Activated T-helper 1 cell treated with anti-CD3 and anti-CD28 coated beads, Interleukin-12 subunit alpha, Interleukin-12 subunit beta, Interleukin-2, Interleukin-4 antibody, amounts not matched to agents 30 ng/mL and 10 ng/mL and 1 ng/mL, durations not matched to agents 14 hours and 24 hours and 36 hours (primary cell): ENCODE measurements around the gene CD34. TPM values are rescaled to one million over a fixed set of nuclear protein-coding genes. Genes with fewer than 3 reads are reported as not detected.
A peak's percentile ranks its signal among the peaks of the same experiment; 100 is the strongest.

Experiments used
- DNase-seq: peaks from one replicate; pipeline ENCODE4 v3.0.0; 2021; ENCODE audit warnings: low spot score
- H3K27ac Mint-ChIP-seq: one replicate; pipeline ENCODE4 v1.8.0; 2021; ENCODE audit warnings: mild to moderate bottlenecking, mixed read lengths
- H3K27me3 Mint-ChIP-seq: one replicate; pipeline ENCODE4 v1.8.0; 2022; ENCODE audit warnings: mild to moderate bottlenecking, moderate library complexity, mixed read lengths; ENCODE audit not compliant: insufficient read depth
- H3K36me3 Mint-ChIP-seq: one replicate; pipeline ENCODE4 v1.8.0; 2021; ENCODE audit warnings: low read depth, mixed read lengths
- H3K4me1 Mint-ChIP-seq: one replicate; pipeline ENCODE4 v1.8.0; 2021; ENCODE audit warnings: low read depth, mixed read lengths
- H3K4me3 Mint-ChIP-seq: one replicate; pipeline ENCODE4 v1.8.0; 2021; ENCODE audit warnings: mild to moderate bottlenecking, moderate library complexity, mixed read lengths
- H3K9me3 Mint-ChIP-seq: one replicate; pipeline ENCODE4 v1.8.0; 2021; ENCODE audit warnings: mixed read lengths
- intact Hi-C: fragments of 100-400 bp; cut with micrococcal nuclease; formaldehyde crosslinking; loops from one replicate; pipeline ENCODE4 v1.15.1; 2024
- total RNA-seq: library from RNA; stranded (reverse); gene quantifications from 2 replicates; pipeline ENCODE4 v1.2.3, GENCODE V29; 2022

CD34 gene
- total RNA-seq, 1 donor from 2014 or later = not detected

DNA sequence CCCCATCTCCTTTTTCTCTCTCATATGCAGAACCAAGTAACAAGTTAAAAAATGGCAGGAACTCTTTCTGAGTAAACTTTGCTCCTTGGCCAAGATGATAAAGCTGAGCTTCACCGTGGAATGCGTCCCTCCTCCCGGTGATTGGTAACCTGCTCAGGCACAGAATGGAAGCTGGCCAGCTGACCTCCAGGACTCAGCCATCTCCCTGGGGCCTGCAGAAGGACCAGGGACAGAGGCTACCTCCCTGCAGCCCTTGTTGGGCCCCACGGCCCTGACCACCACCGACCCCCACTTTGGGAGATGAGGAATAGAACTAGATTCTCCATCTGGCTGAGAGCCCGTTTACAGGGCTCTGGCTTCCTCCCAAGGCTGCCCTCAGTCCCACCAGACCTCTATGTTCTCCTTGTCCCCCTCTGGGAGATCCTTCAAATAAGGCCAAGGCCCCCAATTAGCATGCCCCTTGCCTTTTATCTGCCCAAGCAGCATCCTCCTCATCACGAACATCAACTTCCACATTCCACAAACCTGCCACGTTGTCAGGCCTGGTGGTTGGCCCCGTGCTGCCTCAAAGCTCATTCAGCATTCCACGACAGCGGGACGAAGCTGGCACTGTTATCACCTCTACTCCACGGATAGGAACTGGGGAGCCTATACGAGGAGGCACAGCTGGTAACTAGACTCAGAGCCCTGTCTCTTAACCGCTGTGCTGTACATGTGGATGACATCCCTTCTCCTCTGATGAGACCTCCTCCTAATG, 74.2 kb downstream of the CD34 start:
- DNase-seq = no peak
- H3K36me3 Mint-ChIP-seq = peaks cover 32% of the 10 kb centered on the region
- intact Hi-C loops = no loop called here
- H3K9me3 Mint-ChIP-seq = no peaks in the 10 kb centered on the region
- peak overlapping the region; percentile 26 for H3K27ac Mint-ChIP-seq
- H3K4me3 Mint-ChIP-seq = no peak overlapping the region
- H3K27me3 Mint-ChIP-seq = no peaks in the 10 kb centered on the region
- peaks cover 90% of the 10 kb centered on the region for H3K4me1 Mint-ChIP-seq

DNA sequence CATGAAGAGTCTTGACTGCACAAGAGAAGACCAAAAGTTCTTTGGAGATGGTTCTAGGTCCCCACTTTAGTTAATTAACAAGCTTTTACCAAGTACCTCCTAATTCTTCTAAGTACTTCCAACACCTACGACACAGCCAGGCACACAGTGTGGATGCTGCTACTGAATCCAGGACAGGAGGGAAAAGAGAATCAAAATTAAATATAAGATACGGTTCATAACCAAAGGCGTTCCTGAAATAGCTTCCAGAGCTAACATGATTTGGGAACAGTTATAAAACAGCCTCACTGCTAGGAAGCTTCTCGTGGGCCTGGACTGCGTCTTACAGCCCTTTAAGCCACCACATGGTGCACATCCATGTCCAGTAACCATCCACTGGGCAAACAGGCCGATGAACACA, 75.0 kb downstream of the CD34 start:
- intact Hi-C loops = no loop called here
- H3K27ac Mint-ChIP-seq = no peak overlapping the region
- peaks cover 33% of the 10 kb centered on the region for H3K36me3 Mint-ChIP-seq
- peaks cover 97% of the 10 kb centered on the region for H3K4me1 Mint-ChIP-seq
- no peak overlapping the region for H3K4me3 Mint-ChIP-seq
- no peaks in the 10 kb centered on the region for H3K9me3 Mint-ChIP-seq
- DNase-seq = no peak
- H3K27me3 Mint-ChIP-seq = no peaks in the 10 kb centered on the region

DNA sequence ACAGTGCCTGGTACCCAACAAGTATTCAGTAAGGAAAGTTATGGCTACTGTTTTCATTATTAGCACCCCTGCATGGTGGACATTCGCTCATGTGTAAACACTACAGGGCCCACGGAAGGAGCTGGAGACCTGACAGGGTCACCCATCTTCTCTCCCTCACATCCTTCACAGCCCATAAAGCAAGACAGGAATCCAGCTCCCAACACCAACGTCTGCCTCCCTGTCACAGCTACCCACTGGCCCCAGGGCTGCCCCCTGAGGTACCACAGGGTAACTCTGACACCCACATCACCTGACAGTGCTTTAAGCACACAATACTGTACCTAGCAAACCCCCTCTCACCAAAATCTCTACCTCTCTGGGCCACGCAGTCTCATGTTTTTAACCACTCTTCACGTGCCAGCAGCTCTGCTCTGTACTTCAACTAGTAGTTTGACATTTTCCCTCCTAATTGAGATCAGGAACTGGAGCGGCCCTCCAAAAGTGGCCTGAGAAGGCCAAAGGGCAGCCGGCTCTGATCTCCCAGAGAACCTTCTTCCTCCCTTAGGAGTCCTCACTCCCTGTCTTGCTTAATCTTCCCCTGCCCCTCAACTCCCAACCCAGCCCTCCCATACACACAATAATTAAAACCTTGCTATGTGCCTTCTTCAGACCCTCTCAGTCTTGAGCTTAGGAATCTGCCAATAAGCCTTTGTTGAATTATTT, 76.8 kb downstream of the CD34 start:
- no peaks in the 10 kb centered on the region for H3K9me3 Mint-ChIP-seq
- H3K4me3 Mint-ChIP-seq = no peak overlapping the region
- H3K36me3 Mint-ChIP-seq = peaks cover 33% of the 10 kb centered on the region
- H3K27me3 Mint-ChIP-seq = no peaks in the 10 kb centered on the region
- H3K27ac Mint-ChIP-seq = peak overlapping the region; percentile 49
- intact Hi-C loops = no loop called here
- H3K4me1 Mint-ChIP-seq = peaks cover 98% of the 10 kb centered on the region
- no peak for DNase-seq

- Mint-ChIP-seq H3K36me3 (peaks cover 29% of the 10 kb centered on the region), H3K27ac (peak overlapping the region; percentile 96), H3K4me3 (no peak overlapping the region), H3K27me3 (no peaks in the 10 kb centered on the region), H3K4me1 (peaks cover 98% of the 10 kb centered on the region), H3K9me3 (no peaks in the 10 kb centered on the region)
- intact Hi-C loops = no loop called here
- no peak for DNase-seq
Observed at GRCh38 chr1:207833381-207833780, 77.5 kb downstream of the CD34 start.

DNA sequence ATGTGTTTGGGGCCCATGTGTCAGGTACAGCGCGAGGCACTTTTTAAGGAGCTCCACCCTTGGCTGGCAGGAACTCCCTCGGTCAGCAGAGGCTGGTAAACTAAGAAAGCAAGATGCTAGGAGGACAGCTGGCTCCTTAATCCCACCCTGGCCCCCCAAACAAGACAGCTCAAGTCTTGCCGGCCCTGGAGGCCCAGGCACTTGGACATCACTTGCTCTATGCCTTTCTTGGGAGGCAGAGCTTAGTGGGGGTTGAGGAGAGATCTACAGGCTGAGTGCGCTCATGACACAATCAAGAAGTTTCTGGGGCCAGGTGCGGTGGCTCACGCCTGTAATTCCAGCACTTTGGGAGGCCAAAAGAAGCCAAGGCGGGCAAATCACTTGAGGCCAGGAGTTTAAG, 78.1 kb downstream of the CD34 start:
- Mint-ChIP-seq H3K4me1 (peaks cover 98% of the 10 kb centered on the region), H3K4me3 (peak overlapping the region; percentile 81), H3K27ac (peak overlapping the region; percentile 96), H3K36me3 (peaks cover 27% of the 10 kb centered on the region), H3K27me3 (no peaks in the 10 kb centered on the region), H3K9me3 (no peaks in the 10 kb centered on the region)
- intact Hi-C loops = loop anchor here (1.0 kb wide), 3 partner anchors 8 to 34 kb away; no protein-coding TSS in a partner anchor
- DNase-seq = no peak

DNA sequence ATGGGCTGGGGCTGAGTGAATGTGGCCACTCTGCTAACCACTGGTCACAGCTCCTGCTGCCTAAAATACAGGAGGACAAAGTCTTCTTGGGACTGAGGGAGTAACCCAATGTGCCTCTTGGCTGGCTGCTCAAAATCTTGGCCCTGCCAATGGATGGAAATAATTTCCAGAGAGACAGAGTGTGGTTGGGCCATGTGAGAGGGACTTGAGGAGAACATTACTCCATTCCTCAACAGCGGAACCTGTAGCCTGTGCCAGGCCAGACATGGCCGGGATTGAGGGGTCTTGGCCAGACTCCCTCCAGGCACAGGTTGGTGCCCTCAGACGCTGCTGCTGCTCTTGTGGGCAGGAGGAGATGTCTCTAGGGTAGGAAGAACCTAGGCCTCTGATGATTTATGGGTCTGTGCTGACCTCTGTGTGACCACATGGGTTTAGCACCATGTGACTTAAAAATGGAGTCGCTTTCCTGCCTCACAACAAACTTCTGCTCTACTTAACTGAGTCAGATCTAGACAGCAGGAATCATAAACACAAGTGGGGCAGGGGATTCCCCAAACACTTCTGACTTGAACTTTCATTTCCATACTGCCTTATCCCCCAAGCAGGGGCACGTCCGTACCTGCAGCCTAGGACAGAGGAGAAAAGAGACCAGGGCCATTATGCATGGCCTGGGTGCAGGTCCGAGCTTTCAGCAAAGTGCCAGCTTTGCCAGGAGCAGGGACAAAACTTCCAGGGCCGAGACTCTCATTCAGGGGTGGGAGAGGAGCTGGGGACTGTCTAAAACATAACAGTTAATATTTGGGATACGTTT, 79.2 kb downstream of the CD34 start:
- intact Hi-C loops = loop anchor here (1.0 kb wide), 3 partner anchors 7 to 35 kb away; no protein-coding TSS in a partner anchor
- H3K9me3 Mint-ChIP-seq = no peaks in the 10 kb centered on the region

More for the DNA sequence above, 79.2 kb downstream of the CD34 start:
- peak overlapping the region; percentile 96 for H3K27ac Mint-ChIP-seq
- peak; percentile 62 for DNase-seq
- no peaks in the 10 kb centered on the region for H3K27me3 Mint-ChIP-seq
- peaks cover 98% of the 10 kb centered on the region for H3K4me1 Mint-ChIP-seq
- H3K4me3 Mint-ChIP-seq = peak overlapping the region; percentile 81
- peaks cover 20% of the 10 kb centered on the region for H3K36me3 Mint-ChIP-seq

Other genes starting within 250 kb of the CD34 start
- gene CD46, start 159.1 kb downstream of the CD34 start, total RNA-seq = 101 and 105 TPM in 2 replicates